ENCODE measurements around the gene CREB5. TPM values are rescaled to one million over a fixed set of nuclear protein-coding genes. Genes with fewer than 3 reads are reported as not detected.

The CREB5 gene
- total and polyA plus RNA-seq, 2 of the 13 experiments (the other 11 are each of a cell fraction or from before 2014, with no cell fraction given), result 0.38 to 0.71 TPM

DNA sequence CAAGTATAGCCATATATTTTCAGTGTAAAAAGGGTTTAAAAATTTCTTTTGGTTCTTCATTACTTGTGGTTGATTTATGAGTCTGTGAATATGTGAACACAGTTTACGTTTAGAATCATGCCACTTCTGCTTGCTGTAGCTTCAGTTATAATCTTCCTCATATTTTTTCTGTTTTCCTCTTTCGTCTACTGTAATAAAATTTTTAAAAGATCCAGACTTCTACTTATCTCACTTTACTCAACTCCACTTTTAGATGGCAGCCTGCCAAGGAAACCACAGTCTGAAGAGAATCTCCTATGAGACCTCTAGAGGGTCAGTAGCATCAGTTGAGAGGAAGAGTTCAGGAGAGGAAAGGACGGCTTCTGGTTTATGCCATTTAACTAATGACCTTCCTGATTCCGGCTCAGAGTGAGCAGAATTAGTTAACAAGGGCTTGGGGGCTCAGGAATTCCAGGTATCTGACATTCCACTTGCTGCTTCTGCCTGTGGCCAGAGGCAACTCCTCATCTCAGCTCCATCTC lies 21.4 kb downstream of the CREB5 start:
- H3K27me3 ChIP-seq (ENCODE audit: control insufficient read depth in 1 of 2, insufficient read depth in 2 of 2, low read length in 2 of 2), result 0 out of 5 replicates have a peak, but pooled peaks cover 0 to 4% of the 10 kb centered on the region in 2 experiments
- TF ChIP-seq, protein P1, sequence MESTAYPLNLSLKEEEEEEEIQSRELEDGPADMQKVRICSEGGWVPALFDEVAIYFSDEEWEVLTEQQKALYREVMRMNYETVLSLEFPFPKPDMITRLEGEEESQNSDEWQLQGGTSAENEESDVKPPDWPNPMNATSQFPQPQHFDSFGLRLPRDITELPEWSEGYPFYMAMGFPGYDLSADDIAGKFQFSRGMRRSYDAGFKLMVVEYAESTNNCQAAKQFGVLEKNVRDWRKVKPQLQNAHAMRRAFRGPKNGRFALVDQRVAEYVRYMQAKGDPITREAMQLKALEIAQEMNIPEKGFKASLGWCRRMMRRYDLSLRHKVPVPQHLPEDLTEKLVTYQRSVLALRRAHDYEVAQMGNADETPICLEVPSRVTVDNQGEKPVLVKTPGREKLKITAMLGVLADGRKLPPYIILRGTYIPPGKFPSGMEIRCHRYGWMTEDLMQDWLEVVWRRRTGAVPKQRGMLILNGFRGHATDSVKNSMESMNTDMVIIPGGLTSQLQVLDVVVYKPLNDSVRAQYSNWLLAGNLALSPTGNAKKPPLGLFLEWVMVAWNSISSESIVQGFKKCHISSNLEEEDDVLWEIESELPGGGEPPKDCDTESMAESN (CRISPR knock-in tag; conservative IDR thresholded peaks at IDR 0.05), result no peak
- TF ChIP-seq ZNF703 (CRISPR knock-in tag; IDR thresholded peaks at IDR 0.05; ENCODE audit: borderline replicate concordance), result no peak
- TF ChIP-seq ZNF724P (CRISPR knock-in tag; IDR thresholded peaks at IDR 0.05; ENCODE audit: borderline replicate concordance), result no peak
- TF ChIP-seq, protein P2, sequence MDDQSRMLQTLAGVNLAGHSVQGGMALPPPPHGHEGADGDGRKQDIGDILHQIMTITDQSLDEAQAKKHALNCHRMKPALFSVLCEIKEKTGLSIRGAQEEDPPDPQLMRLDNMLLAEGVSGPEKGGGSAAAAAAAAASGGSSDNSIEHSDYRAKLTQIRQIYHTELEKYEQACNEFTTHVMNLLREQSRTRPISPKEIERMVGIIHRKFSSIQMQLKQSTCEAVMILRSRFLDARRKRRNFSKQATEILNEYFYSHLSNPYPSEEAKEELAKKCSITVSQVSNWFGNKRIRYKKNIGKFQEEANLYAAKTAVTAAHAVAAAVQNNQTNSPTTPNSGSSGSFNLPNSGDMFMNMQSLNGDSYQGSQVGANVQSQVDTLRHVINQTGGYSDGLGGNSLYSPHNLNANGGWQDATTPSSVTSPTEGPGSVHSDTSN (CRISPR knock-in tag; IDR thresholded peaks at IDR 0.05; ENCODE audit: borderline replicate concordance), result no peak
- TF ChIP-seq ZBTB7B (CRISPR knock-in tag; IDR thresholded peaks at IDR 0.05), result no peak
- no peak for TF ChIP-seq POLR2AphosphoS2 (IDR thresholded peaks at IDR 0.05; ENCODE audit: low read depth, low read length)
- TF ChIP-seq ZNF256 (CRISPR knock-in tag; conservative IDR thresholded peaks at IDR 0.05), result no peak
- TF ChIP-seq ZNF33A (CRISPR knock-in tag; IDR thresholded peaks at IDR 0.05; ENCODE audit: borderline replicate concordance), result no peak
- TF ChIP-seq ZNF75D (CRISPR knock-in tag; IDR thresholded peaks at IDR 0.05; ENCODE audit: borderline replicate concordance), result no peak
- no peak for TF ChIP-seq MAF1 (CRISPR knock-in tag; IDR thresholded peaks at IDR 0.05; ENCODE audit: borderline replicate concordance)
- no peak for TF ChIP-seq ZNF3 (CRISPR knock-in tag; IDR thresholded peaks at IDR 0.05)
- no peak for TF ChIP-seq ZNF296 (CRISPR knock-in tag; conservative IDR thresholded peaks at IDR 0.05)
- TF ChIP-seq ZBTB20 (CRISPR knock-in tag; IDR thresholded peaks at IDR 0.05; ENCODE audit: borderline replicate concordance, low read depth), result no peak
- TF ChIP-seq, protein P3, sequence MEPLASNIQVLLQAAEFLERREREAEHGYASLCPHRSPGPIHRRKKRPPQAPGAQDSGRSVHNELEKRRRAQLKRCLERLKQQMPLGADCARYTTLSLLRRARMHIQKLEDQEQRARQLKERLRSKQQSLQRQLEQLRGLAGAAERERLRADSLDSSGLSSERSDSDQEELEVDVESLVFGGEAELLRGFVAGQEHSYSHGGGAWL (CRISPR knock-in tag; IDR thresholded peaks at IDR 0.05), result no peak
- no peak for TF ChIP-seq NR2F6 (IDR thresholded peaks at IDR 0.05)
- TF ChIP-seq NR2F6 (CRISPR knock-in tag; IDR thresholded peaks at IDR 0.05), result no peak
- TF ChIP-seq, protein P4, sequence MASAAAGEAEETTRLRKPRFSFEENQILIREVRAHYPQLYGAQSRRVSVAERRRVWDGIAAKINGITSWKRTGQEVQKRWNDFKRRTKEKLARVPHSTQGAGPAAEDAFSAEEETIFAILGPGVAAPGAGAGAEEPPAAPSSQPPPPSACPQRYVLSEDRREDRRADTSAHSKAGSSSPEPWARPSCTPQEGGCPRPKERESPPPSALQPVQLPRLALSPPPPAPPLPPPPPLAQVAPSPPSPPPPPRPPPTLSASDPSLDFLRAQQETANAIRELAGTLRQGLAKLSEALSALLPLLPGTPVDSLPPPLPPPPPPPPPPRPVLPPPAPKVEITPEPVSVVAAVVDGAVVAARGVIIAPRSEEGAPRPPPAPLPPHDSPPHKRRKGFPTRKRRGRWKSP (CRISPR knock-in tag; IDR thresholded peaks at IDR 0.05), result no peak
- no peak for DNase-seq (ENCODE audit: low spot score)

More for the DNA sequence above, 21.4 kb downstream of the CREB5 start:
- H3K79me2 ChIP-seq (ENCODE audit: insufficient read depth, low read length), result no peaks in the 10 kb centered on the region
- FAIRE-seq (no peak), ATAC-seq (no peak)
- H3K4me3 ChIP-seq (replicated peaks in 1 of 3; ENCODE audit: insufficient read depth in 1 of 3, low read depth in 2 of 3, low read length in 3 of 3), result no peak overlapping the region
- 27% methylated on average over 4 of the region's 4 CpGs for WGBS (ENCODE audit: low lambda C conversion rate)
- no peaks in the 10 kb centered on the region for H4K20me1 ChIP-seq (ENCODE audit: insufficient read depth, low read length)
- intact Hi-C loops (cut with micrococcal nuclease; ENCODE audit: unreplicated experiment) (no loop called here), in situ Hi-C loops (cut with HindIII; ENCODE audit: extremely low pct_ligation_motif_present, low pct_unique_long_range_greater_than_20kb) (no loop called here)
- H2AFZ ChIP-seq (ENCODE audit: low read length), result no peak overlapping the region
- H3K4me1 ChIP-seq (ENCODE audit: insufficient read depth, low read length), result no peaks in the 10 kb centered on the region
- H3K9ac ChIP-seq (ENCODE audit: insufficient read depth, low read depth, low read length), result no peak overlapping the region
- no peak overlapping the region for H3K4me2 ChIP-seq (ENCODE audit: low read depth, low read length)
- H3K9me3 ChIP-seq (ENCODE audit: low read length), result no peaks in the 10 kb centered on the region
- no TSS peak for BruUV-seq (replicated peaks)
- no peak overlapping the region for H3K27ac ChIP-seq (ENCODE audit: extremely low read length, insufficient read depth, low read length)
- POLR2A ChIA-PET, result no interaction called here
- CTCF ChIA-PET (ENCODE audit: low intra/inter-chr PET ratio, low total read pairs), result no interaction called here
- H3K36me3 ChIP-seq (replicated peaks in 1 of 2; ENCODE audit: control insufficient read depth in 1 of 2, insufficient read depth in 2 of 2, low read length in 2 of 2), result no peaks in the 10 kb centered on the region
